NCI-H128 (cell line): ENCODE measurements around the gene C1orf105.
"Not testable (repeated sequence)": the region's sequence is repeated elsewhere in the genome, so short reads cannot be mapped to it uniquely, and the experiment has no call there.

Experiments
- DNase-seq: peaks from one replicate; lab custom pipeline; 2025; ENCODE audit not compliant: unreplicated experiment; lab: John Stamatoyannopoulos, UW

The C1orf105 gene, protein sequence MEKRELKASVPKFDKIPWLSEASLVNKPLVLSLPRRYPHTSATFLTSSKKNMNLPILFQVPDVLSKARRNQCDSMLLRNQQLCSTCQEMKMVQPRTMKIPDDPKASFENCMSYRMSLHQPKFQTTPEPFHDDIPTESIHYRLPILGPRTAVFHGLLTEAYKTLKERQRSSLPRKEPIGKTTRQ

GRCh38 chr1:172420385-172420784, at the start of gene C1orf105:
TSS of gene C1orf105 (plus strand) at chr1:172420685. CDS start at chr1:172420886, 201 bp downstream.
- DNase-seq: no peak

DNA sequence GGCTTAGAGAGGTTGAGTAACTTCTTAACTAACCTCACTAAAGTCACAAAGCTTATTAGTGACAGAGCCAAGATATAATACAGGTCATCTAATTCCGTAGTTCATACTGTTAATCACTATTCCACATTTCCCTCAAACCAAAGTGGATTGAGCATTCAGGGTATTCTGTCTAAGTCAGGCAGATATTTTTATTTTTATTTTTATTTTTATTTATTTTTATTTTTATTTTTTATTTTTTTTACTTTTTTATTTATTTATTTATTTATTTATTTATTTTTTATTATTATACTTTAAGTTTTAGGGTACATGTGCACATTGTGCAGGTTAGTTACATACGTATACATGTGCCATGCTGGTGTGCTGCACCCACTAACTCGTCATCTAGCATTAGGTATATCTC, 48.8 kb upstream of the C1orf105 start:
- DNase-seq: not testable (repeated sequence)

- no peak for DNase-seq
Observed at GRCh38 chr1:172373864-172374263, 46.6 kb upstream of the C1orf105 start.

GRCh38 chr1:172375211-172375631, 45.3 kb upstream of the C1orf105 start:
- DNase-seq: no peak

- DNase-seq: no peak
Observed at GRCh38 chr1:172376431-172376830, 44.1 kb upstream of the C1orf105 start.

DNA sequence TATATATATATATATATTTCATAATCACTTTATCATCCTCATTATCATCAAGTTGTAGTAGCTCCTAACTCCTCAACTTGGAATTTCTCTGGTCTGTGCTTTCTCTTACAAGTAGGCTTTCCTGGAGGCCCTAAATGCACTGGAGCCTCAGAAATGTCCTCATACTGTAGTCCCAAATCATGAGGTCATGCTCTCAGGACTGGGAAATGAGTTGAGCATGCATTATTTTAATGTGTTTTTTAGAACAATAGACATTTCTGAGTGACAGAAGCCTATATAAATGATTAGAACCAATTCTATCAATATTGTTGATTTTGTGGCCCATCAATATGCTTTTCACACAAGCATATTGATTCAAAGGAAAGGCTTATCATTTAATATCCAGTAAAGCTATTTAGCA, 42.9 kb upstream of the C1orf105 start:
- DNase-seq: no peak

- no peak for DNase-seq
Observed at GRCh38 chr1:172378109-172378760, 42.2 kb upstream of the C1orf105 start.

DNA sequence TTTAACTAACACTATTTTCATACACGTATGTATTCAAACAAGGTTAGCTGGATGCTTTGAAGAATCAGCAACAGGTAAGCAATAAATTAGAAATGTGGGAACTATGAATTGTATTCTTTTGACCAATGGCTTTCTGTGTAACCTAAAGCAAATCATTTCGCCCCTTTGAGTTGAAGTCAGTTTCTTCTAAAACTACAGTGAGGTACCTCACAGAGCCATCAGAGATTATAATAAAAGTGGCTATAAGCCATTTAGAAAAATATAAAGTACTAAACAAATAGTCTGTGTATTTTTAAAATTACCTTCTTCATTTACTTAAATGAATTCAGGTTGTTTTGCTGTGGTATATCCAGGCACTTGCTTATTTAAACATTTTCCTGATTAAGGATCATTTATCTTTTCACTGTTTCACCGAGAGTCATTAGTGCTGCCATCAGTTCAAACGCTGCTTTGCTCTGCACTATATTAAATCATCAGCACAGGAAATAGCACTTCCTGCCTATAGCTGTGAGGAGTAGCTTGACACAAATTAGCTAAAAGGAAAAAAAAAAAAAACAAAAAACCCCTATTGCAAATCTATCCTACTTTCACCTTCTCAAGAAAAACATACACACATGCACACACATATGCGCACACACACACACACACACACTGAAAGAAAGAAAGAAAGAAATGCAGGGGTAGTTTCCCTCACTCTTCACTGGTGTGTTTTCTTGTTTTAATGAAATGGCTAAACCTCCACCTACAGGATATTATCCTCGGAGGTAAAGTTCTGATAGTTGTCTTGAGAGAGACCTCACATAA, 39.8 kb upstream of the C1orf105 start:
- no peak for DNase-seq

DNA sequence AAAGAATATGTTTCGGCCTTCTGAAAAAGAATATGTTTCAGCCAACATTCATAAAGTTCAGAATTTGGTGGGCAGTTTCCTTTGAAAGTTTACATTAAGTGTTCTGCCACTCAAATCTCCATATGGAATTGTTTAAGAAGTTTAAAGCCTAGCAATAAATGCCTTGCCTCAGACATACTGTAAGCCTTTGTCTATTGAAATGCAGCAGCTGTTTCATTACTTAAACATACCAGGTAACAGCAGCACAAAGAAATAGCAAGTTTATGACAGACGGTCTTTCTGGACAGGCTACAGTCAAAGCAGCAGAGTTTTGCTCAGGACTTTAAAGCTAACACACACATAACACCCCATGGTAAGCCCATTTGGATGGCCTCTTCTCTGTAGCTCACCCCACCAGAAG, 38.5 kb upstream of the C1orf105 start:
- DNase-seq: no peak

DNA sequence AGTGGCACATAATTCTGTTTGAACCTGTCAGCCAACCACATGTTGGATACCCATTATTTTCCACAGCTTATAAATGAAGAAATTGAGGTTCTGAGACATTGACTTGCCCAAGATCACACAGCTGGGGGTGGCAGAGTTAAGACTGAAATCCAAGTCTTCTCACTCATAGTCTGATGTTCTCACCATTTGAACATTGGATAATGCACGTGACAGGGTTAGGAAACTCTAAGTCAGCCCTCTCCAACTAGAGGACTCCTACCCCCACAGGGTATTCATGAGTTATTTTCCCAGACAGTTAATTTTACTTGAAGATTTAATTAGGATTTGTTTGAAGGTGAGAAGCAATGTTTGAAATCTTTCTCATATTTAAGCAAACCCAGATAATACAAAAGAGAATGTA, 38.1 kb upstream of the C1orf105 start:
- no peak for DNase-seq

GRCh38 chr1:172382990-172383389, 37.5 kb upstream of the C1orf105 start:
- no peak for DNase-seq

DNA sequence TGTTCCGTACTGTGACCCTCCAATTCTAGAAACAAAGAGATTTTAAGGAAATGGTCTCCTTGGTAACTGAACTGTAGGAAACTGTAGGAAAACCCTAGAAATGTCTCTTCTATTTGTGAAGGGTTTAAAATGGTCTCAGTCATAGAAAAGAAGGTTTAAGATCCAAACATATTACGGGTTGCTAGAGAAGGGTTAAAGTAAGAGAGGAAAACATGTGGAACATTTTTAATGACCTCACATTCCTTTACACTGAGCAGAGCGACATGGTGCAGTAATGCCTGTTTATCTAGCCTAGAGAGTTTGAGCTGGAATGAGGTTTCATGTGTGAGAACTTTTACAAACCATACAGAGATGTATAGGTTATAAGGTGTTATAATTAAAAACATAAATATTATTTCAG, 36.9 kb upstream of the C1orf105 start:
- no peak for DNase-seq

GRCh38 chr1:172384656-172385055, 35.8 kb upstream of the C1orf105 start:
- DNase-seq: no peak

GRCh38 chr1:172386046-172386445, 34.4 kb upstream of the C1orf105 start:
- no peak for DNase-seq

GRCh38 chr1:172388490-172388889, 32.0 kb upstream of the C1orf105 start:
- no peak for DNase-seq

GRCh38 chr1:172390301-172390682, 30.2 kb upstream of the C1orf105 start:
- DNase-seq: no peak

DNA sequence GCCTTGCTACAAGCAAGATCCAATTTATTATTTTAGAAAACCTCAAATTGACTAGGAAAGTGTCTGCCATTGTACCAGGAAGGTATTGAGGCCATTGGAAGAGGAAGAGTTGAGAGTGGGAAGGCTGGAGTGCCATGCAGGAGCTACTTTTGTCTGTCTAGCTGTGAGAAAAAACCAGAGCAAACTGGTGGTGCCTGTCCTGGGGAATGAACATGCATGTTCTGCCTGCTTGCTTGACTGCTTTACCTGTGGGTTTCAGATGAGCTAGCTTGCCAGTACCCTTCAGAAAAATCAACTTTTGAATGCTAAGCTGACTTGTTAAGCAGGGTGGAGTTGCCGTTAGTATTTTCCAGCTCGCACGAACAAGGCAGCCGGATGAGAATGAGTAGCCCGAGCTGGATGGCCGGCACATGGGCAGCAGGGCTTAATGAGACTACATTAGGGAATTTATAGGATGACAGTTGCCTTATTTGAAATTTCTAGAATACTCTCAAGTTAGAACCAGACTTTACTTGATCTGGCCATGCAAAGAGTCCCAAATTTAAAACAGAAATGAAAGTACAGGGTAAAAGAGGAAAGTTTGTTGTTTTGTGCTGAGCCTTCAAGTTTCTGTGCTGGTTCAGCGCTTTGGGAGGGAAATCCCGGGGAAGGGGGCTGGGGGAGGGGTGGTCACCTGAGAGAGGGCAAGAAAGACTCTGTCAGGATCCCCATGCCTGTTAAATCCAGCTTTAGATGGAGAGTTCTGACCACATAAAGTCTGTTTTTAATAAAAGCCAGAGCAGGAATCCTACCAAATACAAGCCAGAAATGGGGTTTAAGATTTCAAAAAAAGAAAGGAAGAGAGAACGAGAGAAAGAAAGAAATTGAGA, 29.6 kb upstream of the C1orf105 start:
- no peak for DNase-seq

GRCh38 chr1:172391976-172392375, 28.5 kb upstream of the C1orf105 start:
- DNase-seq: no peak

DNA sequence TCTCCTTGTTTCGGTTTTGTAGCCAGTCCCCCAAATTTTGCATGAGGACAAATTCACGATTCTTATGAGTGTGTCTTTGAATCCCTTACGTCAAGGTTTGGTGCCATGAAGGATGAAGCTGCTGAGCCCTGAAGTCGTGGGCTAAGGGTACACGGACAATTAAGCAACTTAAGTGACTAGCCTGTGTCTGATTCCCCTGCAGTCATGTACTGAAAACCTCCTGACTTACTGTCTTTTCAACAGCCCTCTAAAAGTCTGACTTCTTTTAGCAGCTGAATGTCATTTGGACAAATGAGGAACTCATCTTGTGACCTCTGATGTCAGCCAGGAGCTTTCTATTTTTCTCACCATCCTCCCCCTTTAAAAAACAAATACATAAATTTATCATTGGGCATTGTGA, 27.1 kb upstream of the C1orf105 start:
- DNase-seq: no peak

DNA sequence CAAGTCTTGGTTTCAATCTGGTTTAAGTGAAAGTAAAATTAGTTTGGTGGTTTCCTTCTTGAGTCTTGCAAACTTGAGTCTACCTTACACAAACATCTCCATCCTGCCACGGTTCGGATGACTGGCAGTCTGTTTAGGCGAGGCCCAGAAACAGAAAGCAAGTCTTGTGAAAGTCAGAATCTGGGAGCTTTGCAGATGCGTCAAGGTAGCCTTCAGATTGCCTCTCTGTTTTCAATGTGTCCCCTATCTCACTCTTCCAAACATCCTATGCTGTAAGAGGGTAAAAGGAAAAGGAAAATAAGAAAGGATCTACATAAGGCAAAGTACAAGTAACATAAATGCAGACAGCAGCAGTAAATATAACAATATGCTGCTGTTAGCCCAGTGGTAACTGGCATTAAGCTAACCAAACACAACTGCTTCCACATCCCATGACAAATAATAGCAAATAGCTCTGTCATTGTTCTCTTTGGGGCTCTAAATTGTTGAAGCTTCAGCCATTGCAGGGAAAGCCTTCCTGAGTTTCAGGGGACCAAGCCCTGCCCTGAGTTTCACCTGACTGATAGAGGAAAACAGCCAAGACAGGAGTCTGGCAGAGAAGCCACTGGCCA, 26.2 kb upstream of the C1orf105 start:
- no peak for DNase-seq

GRCh38 chr1:172394811-172395210, 25.7 kb upstream of the C1orf105 start:
- no peak for DNase-seq
